Liver (tissue), 3 donors: ENCODE measurements around the gene KIF6.

Experiments
- GABPA ChIP-seq, 2 donors: IDR thresholded peaks in 1 of 2; conservative IDR thresholded peaks in 1 of 2; 2 replicates each; pipeline ENCODE4 v1.6.1; 2016; ENCODE audit warnings: antibody characterized with exemption in 2 of 2, mild to moderate bottlenecking in 1 of 2, moderate library complexity in 1 of 2
- ZBTB33 ChIP-seq: IDR thresholded peaks from 2 replicates; pipeline ENCODE4 v1.6.1; 2016; ENCODE audit warnings: antibody characterized with exemption
- TF ChIP-seq, protein P1 (sequence below): fragments of 150-350 bp; IDR thresholded peaks from 2 replicates; pipeline ENCODE4 v1.5.1; 2017; ENCODE audit warnings: improper control_type of control experiment, low read depth, low read length; ENCODE audit not compliant: missing input control
- donor health status: healthy.
- donor health status: healthy.

DNA sequence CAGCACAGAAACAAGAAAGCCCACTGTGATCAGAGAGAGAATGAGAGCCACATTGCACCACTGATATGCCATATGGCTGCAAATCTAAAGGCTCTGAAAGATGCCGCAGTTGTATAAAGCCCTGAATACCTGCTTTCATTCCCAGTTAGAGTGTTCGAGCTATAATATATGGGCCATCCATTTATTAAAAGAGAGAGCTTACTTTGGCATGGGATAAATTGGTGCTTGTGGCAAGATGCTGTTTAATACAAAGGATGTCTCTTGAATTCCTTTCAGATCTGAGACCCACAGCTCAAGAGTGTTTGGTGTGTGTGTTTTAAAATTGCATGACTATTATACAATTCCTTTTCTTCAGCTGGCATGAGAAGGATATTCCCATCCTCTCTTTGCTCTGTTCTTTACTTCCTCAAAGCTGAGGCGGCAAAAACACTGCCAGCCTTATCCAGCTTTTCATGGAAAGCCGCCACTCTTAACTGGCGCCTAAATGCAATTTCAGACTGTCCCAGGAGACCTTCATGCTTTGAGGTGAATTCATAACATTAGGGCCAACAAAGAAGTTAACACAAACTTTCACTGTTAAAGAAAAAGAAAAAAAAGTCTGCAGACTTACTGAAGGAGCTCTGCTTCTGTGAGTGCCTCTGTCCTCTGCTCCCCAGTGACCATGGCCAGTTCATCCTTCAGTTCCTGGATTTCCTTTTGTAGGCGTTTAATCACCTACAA lies 147.6 kb downstream of the KIF6 start:
- no peak for TF ChIP-seq GABPA (IDR thresholded peaks at IDR 0.05 in 1 of 2, conservative IDR thresholded peaks at IDR 0.05 in 1 of 2)
- TF ChIP-seq ZBTB33: no peak
- TF ChIP-seq, protein P1, sequence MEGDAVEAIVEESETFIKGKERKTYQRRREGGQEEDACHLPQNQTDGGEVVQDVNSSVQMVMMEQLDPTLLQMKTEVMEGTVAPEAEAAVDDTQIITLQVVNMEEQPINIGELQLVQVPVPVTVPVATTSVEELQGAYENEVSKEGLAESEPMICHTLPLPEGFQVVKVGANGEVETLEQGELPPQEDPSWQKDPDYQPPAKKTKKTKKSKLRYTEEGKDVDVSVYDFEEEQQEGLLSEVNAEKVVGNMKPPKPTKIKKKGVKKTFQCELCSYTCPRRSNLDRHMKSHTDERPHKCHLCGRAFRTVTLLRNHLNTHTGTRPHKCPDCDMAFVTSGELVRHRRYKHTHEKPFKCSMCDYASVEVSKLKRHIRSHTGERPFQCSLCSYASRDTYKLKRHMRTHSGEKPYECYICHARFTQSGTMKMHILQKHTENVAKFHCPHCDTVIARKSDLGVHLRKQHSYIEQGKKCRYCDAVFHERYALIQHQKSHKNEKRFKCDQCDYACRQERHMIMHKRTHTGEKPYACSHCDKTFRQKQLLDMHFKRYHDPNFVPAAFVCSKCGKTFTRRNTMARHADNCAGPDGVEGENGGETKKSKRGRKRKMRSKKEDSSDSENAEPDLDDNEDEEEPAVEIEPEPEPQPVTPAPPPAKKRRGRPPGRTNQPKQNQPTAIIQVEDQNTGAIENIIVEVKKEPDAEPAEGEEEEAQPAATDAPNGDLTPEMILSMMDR: no peak
